OCI-LY1 (cell line): ENCODE data around the gene ROR1.

ENCODE experiments used
- EZH2 ChIP-seq: fragments of 200-600 bp; sonication (generic), shearing (Covaris generic); IDR thresholded peaks from 2 replicates; pipeline ENCODE4 v1.8.0; 2017; ENCODE audit warnings: borderline replicate concordance, mixed run types, mild to moderate bottlenecking, antibody characterized with exemption, low read length, moderate library complexity, mixed read lengths
- TF ChIP-seq, protein P1 (sequence below): fragments of 200-600 bp; sonication (generic), shearing (Covaris generic); IDR thresholded peaks from 2 replicates; pipeline ENCODE4 v1.5.1; 2017; ENCODE audit warnings: mild to moderate bottlenecking, antibody characterized with exemption, low read length, moderate library complexity, mixed read lengths

- TF ChIP-seq, protein P1, sequence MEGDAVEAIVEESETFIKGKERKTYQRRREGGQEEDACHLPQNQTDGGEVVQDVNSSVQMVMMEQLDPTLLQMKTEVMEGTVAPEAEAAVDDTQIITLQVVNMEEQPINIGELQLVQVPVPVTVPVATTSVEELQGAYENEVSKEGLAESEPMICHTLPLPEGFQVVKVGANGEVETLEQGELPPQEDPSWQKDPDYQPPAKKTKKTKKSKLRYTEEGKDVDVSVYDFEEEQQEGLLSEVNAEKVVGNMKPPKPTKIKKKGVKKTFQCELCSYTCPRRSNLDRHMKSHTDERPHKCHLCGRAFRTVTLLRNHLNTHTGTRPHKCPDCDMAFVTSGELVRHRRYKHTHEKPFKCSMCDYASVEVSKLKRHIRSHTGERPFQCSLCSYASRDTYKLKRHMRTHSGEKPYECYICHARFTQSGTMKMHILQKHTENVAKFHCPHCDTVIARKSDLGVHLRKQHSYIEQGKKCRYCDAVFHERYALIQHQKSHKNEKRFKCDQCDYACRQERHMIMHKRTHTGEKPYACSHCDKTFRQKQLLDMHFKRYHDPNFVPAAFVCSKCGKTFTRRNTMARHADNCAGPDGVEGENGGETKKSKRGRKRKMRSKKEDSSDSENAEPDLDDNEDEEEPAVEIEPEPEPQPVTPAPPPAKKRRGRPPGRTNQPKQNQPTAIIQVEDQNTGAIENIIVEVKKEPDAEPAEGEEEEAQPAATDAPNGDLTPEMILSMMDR: no peak
- no peak for TF ChIP-seq EZH2
Observed at GRCh38 chr1:63958556-63958955, 184.7 kb downstream of the ROR1 start.
